C4-2B (cell line): ENCODE results near the gene SORCS1.

Experiments
- CTCF ChIP-seq: fragments of 450-650 bp; conservative IDR thresholded peaks from 2 replicates; pipeline ENCODE4 v1.5.1; 2017; ENCODE audit warnings: mild to moderate bottlenecking
- ZFX ChIP-seq: fragments of 450-650 bp; IDR thresholded peaks from 2 replicates; pipeline ENCODE4 v1.6.1; 2017

GRCh38 chr10:106547047-106547635, 617.4 kb downstream of the SORCS1 start:
- no peak for TF ChIP-seq CTCF
- TF ChIP-seq ZFX: no peak
